ENCODE results near the gene ITPK1.

ITPK1 gene

GRCh38 chr14:92988786-92989755, 126.7 kb downstream of the ITPK1 start:
- no peak for DNase-seq (ENCODE audit: low read depth)

GRCh38 chr14:92987713-92988510, 127.8 kb downstream of the ITPK1 start:
- DNase-seq (ENCODE audit: low read depth) = no peak

GRCh38 chr14:92987148-92987570, 128.6 kb downstream of the ITPK1 start:
- DNase-seq (ENCODE audit: low read depth) = no peak

GRCh38 chr14:92986254-92987147, 129.2 kb downstream of the ITPK1 start:
- no peak for DNase-seq (ENCODE audit: low read depth)

GRCh38 chr14:92985521-92985920, 130.2 kb downstream of the ITPK1 start:
- no peak for DNase-seq (ENCODE audit: low read depth)

GRCh38 chr14:92984896-92985295, 130.8 kb downstream of the ITPK1 start:
- DNase-seq (ENCODE audit: low read depth) = no peak

GRCh38 chr14:92984082-92984788, 131.5 kb downstream of the ITPK1 start:
- no peak for DNase-seq (ENCODE audit: low read depth)

GRCh38 chr14:92982956-92983355, 132.8 kb downstream of the ITPK1 start:
- no peak for DNase-seq (ENCODE audit: low read depth)

GRCh38 chr14:92981726-92982125, 134.0 kb downstream of the ITPK1 start:
- DNase-seq (ENCODE audit: low read depth) = no peak

- DNase-seq (ENCODE audit: low read depth) = no peak
Observed at GRCh38 chr14:92980866-92981265, 134.9 kb downstream of the ITPK1 start.

- no peak for DNase-seq (ENCODE audit: low read depth)
Observed at GRCh38 chr14:92978229-92979021, 137.3 kb downstream of the ITPK1 start.

- DNase-seq (ENCODE audit: low read depth) = no peak
Observed at GRCh38 chr14:92976268-92976667, 139.5 kb downstream of the ITPK1 start.

- DNase-seq (ENCODE audit: low read depth) = no peak
Observed at GRCh38 chr14:92974541-92975345, 141.0 kb downstream of the ITPK1 start.

GRCh38 chr14:92973798-92974372, 141.8 kb downstream of the ITPK1 start:
- DNase-seq (ENCODE audit: low read depth) = no peak

GRCh38 chr14:92973261-92973797, 142.4 kb downstream of the ITPK1 start:
- DNase-seq (ENCODE audit: low read depth) = no peak

GRCh38 chr14:92971601-92972180, 144.0 kb downstream of the ITPK1 start:
- no peak for DNase-seq (ENCODE audit: low read depth)

- DNase-seq (ENCODE audit: low read depth) = no peak
Observed at GRCh38 chr14:92970271-92970670, 145.5 kb downstream of the ITPK1 start.

- no peak for DNase-seq (ENCODE audit: low read depth)
Observed at GRCh38 chr14:92969871-92970270, 145.9 kb downstream of the ITPK1 start.

- DNase-seq (ENCODE audit: low read depth) = no peak
Observed at GRCh38 chr14:92969430-92969829, 146.3 kb downstream of the ITPK1 start.
